Suprapubic skin (tissue), 3 donors: Measurements from ENCODE around the gene NR2E3.

ENCODE experiments used
- EP300 ChIP-seq: sonication (generic); formaldehyde crosslinking; IDR thresholded peaks from one replicate; pipeline ENCODE4 v1.6.1; 2017; ENCODE audit warnings: antibody characterized with exemption
- POLR2A ChIP-seq, 2 donors: fragments of 450-650 bp; IDR thresholded peaks; one replicate each; pipeline ENCODE4 v1.6.1; 2017; ENCODE audit warnings: antibody characterized with exemption in 2 of 2, mild to moderate bottlenecking in 2 of 2, moderate library complexity in 2 of 2
- TF ChIP-seq, protein P1 (sequence below), 2 donors: fragments of 200-600 bp in 1 of 2; fragments of 450-650 bp in 1 of 2; sonication (generic) in 1 of 2; IDR thresholded peaks; one replicate each; pipeline ENCODE4 v1.5.1; 2016 to 2019; ENCODE audit warnings: antibody characterized with exemption in 2 of 2, mild to moderate bottlenecking in 1 of 2, moderate library complexity in 1 of 2

DNA sequence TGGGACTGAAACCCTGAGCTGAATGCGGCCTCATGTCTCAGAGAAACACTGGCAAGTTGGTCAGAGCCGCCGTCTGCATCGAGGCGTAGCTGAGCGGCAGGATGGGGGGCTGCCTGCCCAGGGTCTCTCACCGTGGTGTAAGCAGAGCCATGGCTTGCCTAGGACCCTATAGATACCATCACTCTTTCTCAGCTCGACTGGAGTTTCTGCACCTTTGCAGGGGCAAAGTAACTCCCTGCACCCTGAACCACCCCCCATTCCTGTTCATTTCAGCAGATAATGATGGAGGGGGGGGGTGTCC lies 28.4 kb upstream of the NR2E3 start:
- TF ChIP-seq, protein P1, sequence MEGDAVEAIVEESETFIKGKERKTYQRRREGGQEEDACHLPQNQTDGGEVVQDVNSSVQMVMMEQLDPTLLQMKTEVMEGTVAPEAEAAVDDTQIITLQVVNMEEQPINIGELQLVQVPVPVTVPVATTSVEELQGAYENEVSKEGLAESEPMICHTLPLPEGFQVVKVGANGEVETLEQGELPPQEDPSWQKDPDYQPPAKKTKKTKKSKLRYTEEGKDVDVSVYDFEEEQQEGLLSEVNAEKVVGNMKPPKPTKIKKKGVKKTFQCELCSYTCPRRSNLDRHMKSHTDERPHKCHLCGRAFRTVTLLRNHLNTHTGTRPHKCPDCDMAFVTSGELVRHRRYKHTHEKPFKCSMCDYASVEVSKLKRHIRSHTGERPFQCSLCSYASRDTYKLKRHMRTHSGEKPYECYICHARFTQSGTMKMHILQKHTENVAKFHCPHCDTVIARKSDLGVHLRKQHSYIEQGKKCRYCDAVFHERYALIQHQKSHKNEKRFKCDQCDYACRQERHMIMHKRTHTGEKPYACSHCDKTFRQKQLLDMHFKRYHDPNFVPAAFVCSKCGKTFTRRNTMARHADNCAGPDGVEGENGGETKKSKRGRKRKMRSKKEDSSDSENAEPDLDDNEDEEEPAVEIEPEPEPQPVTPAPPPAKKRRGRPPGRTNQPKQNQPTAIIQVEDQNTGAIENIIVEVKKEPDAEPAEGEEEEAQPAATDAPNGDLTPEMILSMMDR (IDR thresholded peaks at IDR 0.05) = no peak
- no peak for TF ChIP-seq POLR2A (IDR thresholded peaks at IDR 0.05)
- no peak for TF ChIP-seq EP300
